Parathyroid adenoma (tissue), 2 donors: ENCODE measurements around the gene SGMS2.
"Not testable (repeated sequence)": the region's sequence is repeated elsewhere in the genome, so short reads cannot be mapped to it uniquely, and the experiment has no call there.

ENCODE experiments used
- H2AFZ ChIP-seq: fragments of 300-600 bp; sonication (generic); one replicate; pipeline ENCODE4 v1.7.0; 2017; ENCODE audit warnings: antibody characterized with exemption, mild to moderate bottlenecking
- H3K27ac ChIP-seq: fragments of 300-600 bp; sonication (generic); one replicate; pipeline ENCODE4 v1.7.0; 2017
- H3K27me3 ChIP-seq: fragments of 300-600 bp; sonication (generic); one replicate; pipeline ENCODE4 v1.7.0; 2017; ENCODE audit warnings: low read length; ENCODE audit not compliant: control insufficient read depth, insufficient read depth
- H3K36me3 ChIP-seq: fragments of 300-600 bp; sonication (generic); one replicate; pipeline ENCODE4 v1.7.0; 2017; ENCODE audit warnings: low read length; ENCODE audit not compliant: control insufficient read depth, insufficient read depth
- H3K4me1 ChIP-seq: fragments of 300-600 bp; sonication (generic); one replicate; pipeline ENCODE4 v1.7.0; 2017; ENCODE audit warnings: control low read depth
- H3K4me2 ChIP-seq: fragments of 300-600 bp; sonication (generic); one replicate; pipeline ENCODE4 v1.7.0; 2017; ENCODE audit warnings: low read length
- H3K4me3 ChIP-seq: fragments of 300-600 bp; sonication (generic); one replicate; pipeline ENCODE4 v1.7.0; 2017; ENCODE audit warnings: low read depth, low read length
- H3K79me2 ChIP-seq: fragments of 300-600 bp; sonication (generic); one replicate; pipeline ENCODE4 v1.7.0; 2017; ENCODE audit warnings: control low read depth
- H3K9ac ChIP-seq: fragments of 300-600 bp; sonication (generic); one replicate; pipeline ENCODE4 v1.7.0; 2017; ENCODE audit warnings: mild to moderate bottlenecking
- H3K9me3 ChIP-seq: fragments of 300-600 bp; sonication (generic); one replicate; pipeline ENCODE4 v1.7.0; 2017; ENCODE audit warnings: low read length; ENCODE audit not compliant: control insufficient read depth
- TF ChIP-seq, protein P1 (sequence below): fragments of 300-600 bp; sonication (generic); IDR thresholded peaks from one replicate; pipeline ENCODE4 v1.7.0; 2017; ENCODE audit warnings: antibody characterized with exemption, mild to moderate bottlenecking
- donor health status: primary hyperparathyroidism.

SGMS2 gene

DNA sequence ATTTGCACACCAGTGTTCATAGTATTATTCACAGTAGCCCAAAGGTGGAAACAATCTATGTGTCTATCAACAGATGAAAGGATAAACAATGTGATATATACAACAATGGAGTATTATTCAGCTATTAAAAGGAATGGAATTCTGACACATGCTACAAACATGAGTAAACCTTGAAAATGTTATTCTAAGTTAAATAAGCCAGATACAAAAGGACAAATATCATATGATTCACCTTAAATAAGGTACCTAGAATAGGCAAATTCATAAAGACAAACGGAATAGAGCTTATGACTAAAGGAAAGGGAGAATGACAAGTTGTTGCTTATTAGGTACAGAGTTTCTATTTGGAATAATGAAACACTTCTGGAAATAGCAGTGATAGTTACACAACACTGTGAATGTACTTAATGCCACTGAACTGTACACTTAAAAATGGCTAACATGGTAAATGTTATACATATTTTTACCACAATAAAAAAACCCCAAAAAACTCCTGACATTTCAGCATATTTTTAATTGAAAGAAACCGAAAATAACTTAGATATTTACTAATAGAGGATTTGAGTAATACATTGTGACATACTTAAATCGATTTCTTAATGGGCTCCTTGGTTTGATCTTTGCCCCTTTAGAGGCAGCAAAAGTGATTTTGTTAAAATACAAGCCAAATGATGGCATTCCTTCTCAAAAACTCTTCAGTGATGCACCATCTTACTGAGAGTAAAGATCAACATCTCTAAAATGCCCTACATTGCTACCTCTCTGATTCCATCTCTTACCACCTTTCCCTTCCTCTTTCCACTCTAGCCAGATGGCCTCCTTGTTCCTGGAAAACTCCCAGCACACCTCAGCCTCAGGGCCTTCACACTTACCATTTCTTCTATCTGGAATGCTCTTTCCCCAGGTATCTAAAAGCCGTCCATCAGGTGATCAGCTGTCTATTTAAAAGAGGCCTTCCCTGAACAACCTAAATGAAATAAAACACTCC is 98.0 kb downstream of the SGMS2 start:
- Histone ChIP-seq H3K9me3 (no peaks in the 10 kb centered on the region), H3K79me2 (no peaks in the 10 kb centered on the region), H2AFZ (no peak overlapping the region), H3K4me2 (no peak overlapping the region), H3K4me3 (no peak overlapping the region), H3K27me3 (no peaks in the 10 kb centered on the region), H3K36me3 (no peaks in the 10 kb centered on the region), H3K27ac (no peak overlapping the region), H3K4me1 (no peaks in the 10 kb centered on the region), H3K9ac (no peak overlapping the region)
- TF ChIP-seq, protein P1, sequence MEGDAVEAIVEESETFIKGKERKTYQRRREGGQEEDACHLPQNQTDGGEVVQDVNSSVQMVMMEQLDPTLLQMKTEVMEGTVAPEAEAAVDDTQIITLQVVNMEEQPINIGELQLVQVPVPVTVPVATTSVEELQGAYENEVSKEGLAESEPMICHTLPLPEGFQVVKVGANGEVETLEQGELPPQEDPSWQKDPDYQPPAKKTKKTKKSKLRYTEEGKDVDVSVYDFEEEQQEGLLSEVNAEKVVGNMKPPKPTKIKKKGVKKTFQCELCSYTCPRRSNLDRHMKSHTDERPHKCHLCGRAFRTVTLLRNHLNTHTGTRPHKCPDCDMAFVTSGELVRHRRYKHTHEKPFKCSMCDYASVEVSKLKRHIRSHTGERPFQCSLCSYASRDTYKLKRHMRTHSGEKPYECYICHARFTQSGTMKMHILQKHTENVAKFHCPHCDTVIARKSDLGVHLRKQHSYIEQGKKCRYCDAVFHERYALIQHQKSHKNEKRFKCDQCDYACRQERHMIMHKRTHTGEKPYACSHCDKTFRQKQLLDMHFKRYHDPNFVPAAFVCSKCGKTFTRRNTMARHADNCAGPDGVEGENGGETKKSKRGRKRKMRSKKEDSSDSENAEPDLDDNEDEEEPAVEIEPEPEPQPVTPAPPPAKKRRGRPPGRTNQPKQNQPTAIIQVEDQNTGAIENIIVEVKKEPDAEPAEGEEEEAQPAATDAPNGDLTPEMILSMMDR = no peak

DNA sequence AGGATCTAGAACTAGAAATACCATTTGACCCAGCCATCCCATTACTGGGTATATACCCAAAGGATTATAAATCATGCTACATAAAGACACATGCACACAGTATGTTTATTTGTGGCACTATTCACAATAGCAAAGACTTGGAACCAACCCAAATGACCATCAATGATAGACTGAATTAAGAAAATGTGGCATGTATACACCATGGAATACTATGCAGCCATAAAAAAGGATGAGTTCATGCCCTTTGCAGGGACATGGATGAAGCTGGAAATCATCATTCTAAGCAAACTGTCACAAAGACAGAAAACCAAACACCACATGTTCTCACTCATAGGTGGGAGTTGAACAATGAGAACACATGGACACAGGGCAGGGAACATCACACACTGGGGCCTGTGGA is 101.0 kb downstream of the SGMS2 start:
- not testable (repeated sequence) for H3K4me3 ChIP-seq, H3K27me3 ChIP-seq, H3K9ac ChIP-seq, H2AFZ ChIP-seq, H3K4me2 ChIP-seq, H3K27ac ChIP-seq, H3K79me2 ChIP-seq, H3K4me1 ChIP-seq, H3K9me3 ChIP-seq, H3K36me3 ChIP-seq

- H3K9me3 ChIP-seq, H3K4me3 ChIP-seq, H3K27me3 ChIP-seq, H3K36me3 ChIP-seq, H3K4me2 ChIP-seq, H3K79me2 ChIP-seq, H3K4me1 ChIP-seq, H2AFZ ChIP-seq, H3K27ac ChIP-seq, H3K9ac ChIP-seq: not testable (repeated sequence)
Observed at GRCh38 chr4:107926875-107927274, 102.1 kb downstream of the SGMS2 start.

DNA sequence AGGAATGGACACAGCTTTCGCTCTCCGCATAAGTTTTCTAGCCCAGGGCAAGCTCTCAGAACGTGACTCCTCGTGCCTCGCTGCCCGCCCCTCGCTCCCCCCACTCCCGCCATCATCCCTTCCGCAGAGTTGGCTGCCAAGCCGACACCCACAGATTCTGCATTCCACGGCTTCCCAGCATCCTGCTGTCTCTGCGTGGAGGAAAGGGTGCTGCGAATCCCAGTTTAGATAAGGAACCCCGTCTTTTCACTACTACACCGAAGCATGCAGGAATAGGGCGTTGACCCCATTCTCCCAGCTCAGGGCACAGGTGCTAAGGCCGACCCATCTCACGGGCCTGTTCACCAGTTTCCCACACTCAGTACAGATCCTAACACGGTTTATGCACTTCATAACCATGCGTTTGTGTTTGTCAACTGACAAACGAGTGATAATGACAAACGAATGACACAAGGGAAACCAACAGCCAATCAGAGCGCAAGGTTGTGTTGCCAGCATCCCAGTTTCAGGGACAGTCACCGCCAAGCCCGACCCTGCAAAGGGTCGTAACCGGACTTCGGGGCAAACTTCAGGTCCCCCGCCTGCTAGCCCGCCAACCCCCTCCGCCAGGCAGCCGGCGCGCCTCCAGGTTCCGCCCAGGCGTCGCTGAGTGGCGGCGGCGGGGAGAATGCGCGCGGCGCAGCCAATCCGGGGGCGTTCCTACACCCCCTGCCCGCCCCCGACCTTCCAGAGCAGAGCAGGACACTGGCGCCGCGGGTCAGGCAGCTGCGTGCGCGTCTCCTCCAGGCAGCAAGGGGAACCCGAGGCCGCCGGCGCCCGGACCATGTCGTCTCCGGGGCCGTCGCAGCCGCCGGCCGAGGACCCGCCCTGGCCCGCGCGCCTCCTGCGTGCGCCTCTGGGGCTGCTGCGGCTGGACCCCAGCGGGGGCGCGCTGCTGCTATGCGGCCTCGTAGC is 106.4 kb downstream of the SGMS2 start, which contains the start of gene CYP2U1:
Gene CYP2U1, plus strand, starts transcription at position 729 of the 954 bp plus-strand sequence. Its CDS starts 95 bp downstream, at position 824.
- Histone ChIP-seq H3K79me2 (no peaks in the 10 kb centered on the region), H3K36me3 (no peaks in the 10 kb centered on the region), H3K9me3 (no peaks in the 10 kb centered on the region), H3K4me3 (peak within 1 kb of the TSS; percentile 69), H3K27ac (no peak within 1 kb of the TSS), H3K9ac (no peak within 1 kb of the TSS), H3K4me1 (peaks cover 4% of the 10 kb centered on the region), H3K4me2 (peak within 1 kb of the TSS; percentile 90), H3K27me3 (no peaks in the 10 kb centered on the region), H2AFZ (peak within 1 kb of the TSS; percentile 87)
- TF ChIP-seq, protein P1 = no peak

- Histone ChIP-seq H3K27ac (no peak overlapping the region), H2AFZ (peak overlapping the region; percentile 87), H3K36me3 (no peaks in the 10 kb centered on the region), H3K27me3 (no peaks in the 10 kb centered on the region), H3K4me1 (peaks cover 4% of the 10 kb centered on the region), H3K9me3 (no peaks in the 10 kb centered on the region), H3K79me2 (no peaks in the 10 kb centered on the region), H3K9ac (no peak overlapping the region), H3K4me3 (peak overlapping the region; percentile 69), H3K4me2 (peak overlapping the region; percentile 90)
- TF ChIP-seq, protein P1 = no peak
Observed at GRCh38 chr4:107931775-107932321, 107.1 kb downstream of the SGMS2 start.
